Activated CD8-positive, alpha-beta memory T cell treated with anti-CD3 and anti-CD28 coated beads for 24 hours (primary cell): ENCODE data around the gene AFF3.
"Not testable (repeated sequence)": the region's sequence is repeated elsewhere in the genome, so short reads cannot be mapped to it uniquely, and the experiment has no call there.

Experiments used
- DNase-seq: peaks from one replicate; pipeline ENCODE4 v3.0.0-alpha.2; 2020

Gene AFF3

GRCh38 chr2:100146657-100146960, 4.2 kb upstream of the AFF3 start:
- DNase-seq = no peak

GRCh38 chr2:100145893-100146656, 3.7 kb upstream of the AFF3 start:
- no peak for DNase-seq

GRCh38 chr2:100143286-100143685, 896 bp upstream of the AFF3 start:
- no peak for DNase-seq

GRCh38 chr2:100141906-100142305, 484 bp downstream of the AFF3 start:
- no peak for DNase-seq

- DNase-seq = no peak
Measured at GRCh38 chr2:100140582-100140981, 1.8 kb downstream of the AFF3 start.

- no peak for DNase-seq
Measured at GRCh38 chr2:100137866-100138570, 4.4 kb downstream of the AFF3 start.

GRCh38 chr2:100137318-100137717, 5.1 kb downstream of the AFF3 start:
- no peak for DNase-seq

GRCh38 chr2:100136310-100136709, 6.1 kb downstream of the AFF3 start:
- no peak for DNase-seq

- DNase-seq = no peak
Measured at GRCh38 chr2:100135415-100135814, 7.0 kb downstream of the AFF3 start.

- DNase-seq = no peak
Measured at GRCh38 chr2:100130595-100131391, 11.6 kb downstream of the AFF3 start.

- no peak for DNase-seq
Measured at GRCh38 chr2:100126897-100127401, 15.4 kb downstream of the AFF3 start.

GRCh38 chr2:100126201-100126600, 16.2 kb downstream of the AFF3 start:
- no peak for DNase-seq

- no peak for DNase-seq
Measured at GRCh38 chr2:100125626-100126025, 16.8 kb downstream of the AFF3 start.

GRCh38 chr2:100124761-100125160, 17.6 kb downstream of the AFF3 start:
- DNase-seq = no peak

GRCh38 chr2:100121124-100121718, 21.2 kb downstream of the AFF3 start:
- DNase-seq = no peak

- DNase-seq = no peak
Measured at GRCh38 chr2:100119235-100119634, 23.2 kb downstream of the AFF3 start.

- DNase-seq = no peak
Measured at GRCh38 chr2:100113990-100114433, 28.4 kb downstream of the AFF3 start.

- no peak for DNase-seq
Measured at GRCh38 chr2:100110614-100111000, 31.8 kb downstream of the AFF3 start.

- no peak for DNase-seq
Measured at GRCh38 chr2:100109986-100110613, 32.3 kb downstream of the AFF3 start.

GRCh38 chr2:100108648-100109020, 33.8 kb downstream of the AFF3 start:
- DNase-seq = not testable (repeated sequence)

GRCh38 chr2:100107906-100108647, 34.3 kb downstream of the AFF3 start:
- DNase-seq = no peak

- DNase-seq = no peak
Measured at GRCh38 chr2:100107440-100107839, 35.0 kb downstream of the AFF3 start.
